IMR-90 (cell line): ENCODE data around the gene PLXNA4. TPM values are rescaled to one million over a fixed set of nuclear protein-coding genes. Genes with fewer than 3 reads are reported as not detected.

Experiments used
- ATAC-seq: fragments of 200-7000 bp; cut with Tn5 transposase; 2 replicates; pipeline ENCODE4 v1.9.1; 2020; ENCODE audit warnings: low read depth, mild to moderate bottlenecking, moderate library complexity
- BruUV-seq: library from RNA; stranded (reverse); fragments of 400-500 nt; replicated peaks from 2 replicates; lab custom pipeline; 2021; lab: Mats Ljungman, UMichigan
- CTCF ChIA-PET: fragments of 300-600 bp; formaldehyde crosslinking; extraction: SDS; loops from one replicate; lab custom pipeline; 2021; ENCODE audit warnings: antibody characterized with exemption; lab: Yijun Ruan, JAX
- POLR2A ChIA-PET: fragments of 300-600 bp; sonication (Branson Sonifier 250); formaldehyde crosslinking; loops from one replicate; lab custom pipeline; 2022; ENCODE audit warnings: antibody characterized with exemption; ENCODE audit not compliant: unreplicated experiment; lab: Charles Lee
- DNase-seq: peaks from one replicate; pipeline ENCODE4 v3.0.0; 2013
- H2AFZ ChIP-seq: replicated peaks from 2 replicates; pipeline ENCODE3; 2013; ENCODE audit warnings: low read length, mild to moderate bottlenecking; ENCODE audit not compliant: poor library complexity
- H2AK5ac ChIP-seq: 2 replicates; pipeline ENCODE4 v1.6.1; 2013; ENCODE audit warnings: low read depth, low read length, inconsistent platforms
- H2AK9ac ChIP-seq: replicated peaks from 2 replicates; pipeline ENCODE3; 2013; ENCODE audit warnings: mild to moderate bottlenecking, low read depth, low read length, moderate library complexity; ENCODE audit not compliant: poor library complexity
- H2BK120ac ChIP-seq: 2 replicates; pipeline ENCODE4 v1.6.1; 2013; ENCODE audit warnings: low read depth, low read length, inconsistent platforms
- H2BK15ac ChIP-seq: 3 replicates; pipeline ENCODE4 v1.6.1; 2013; ENCODE audit warnings: low read depth, low read length, inconsistent platforms
- H2BK20ac ChIP-seq: 2 replicates; pipeline ENCODE4 v1.6.1; 2013; ENCODE audit warnings: low read depth, mild to moderate bottlenecking, inconsistent platforms, low read length, moderate library complexity
- H2BK5ac ChIP-seq: 2 replicates; pipeline ENCODE4 v1.6.1; 2013; ENCODE audit warnings: mild to moderate bottlenecking, low read depth, low read length, inconsistent platforms; ENCODE audit not compliant: poor library complexity, severe bottlenecking
- H3K14ac ChIP-seq: replicated peaks from 2 replicates; pipeline ENCODE4 v1.6.1; 2013; ENCODE audit warnings: low read depth, low read length, inconsistent platforms
- H3K18ac ChIP-seq: 2 replicates; pipeline ENCODE4 v1.6.1; 2013; ENCODE audit warnings: low read depth, low read length, control low read depth
- H3K23ac ChIP-seq: 2 replicates; pipeline ENCODE4 v1.6.1; 2013; ENCODE audit warnings: low read depth, low read length, inconsistent platforms
- H3K27ac ChIP-seq: 2 replicates; pipeline ENCODE4 v1.5.1; 2013; ENCODE audit warnings: mild to moderate bottlenecking, control low read depth, low read length; ENCODE audit not compliant: insufficient read depth
- H3K27me3 ChIP-seq: 2 replicates; pipeline ENCODE4 v1.6.1; 2013; ENCODE audit warnings: low read length; ENCODE audit not compliant: control insufficient read depth, insufficient read depth
- H3K36me3 ChIP-seq: 2 replicates; pipeline ENCODE4 v1.6.1; 2013; ENCODE audit warnings: low read length, mixed read lengths; ENCODE audit not compliant: control insufficient read depth, insufficient read depth
- H3K4ac ChIP-seq: 2 replicates; pipeline ENCODE4 v1.6.1; 2013; ENCODE audit warnings: low read depth, low read length, inconsistent platforms
- H3K4me1 ChIP-seq: 2 replicates; pipeline ENCODE4 v1.6.1; 2013; ENCODE audit warnings: low read length, mixed read lengths; ENCODE audit not compliant: control insufficient read depth, insufficient read depth
- H3K4me2 ChIP-seq: 2 replicates; pipeline ENCODE4 v1.6.1; 2013; ENCODE audit warnings: low read depth, mild to moderate bottlenecking, control low read depth, low read length, moderate library complexity
- H3K4me3 ChIP-seq: 2 replicates; pipeline ENCODE4 v1.5.1; 2013; ENCODE audit warnings: low read depth, mild to moderate bottlenecking, control low read depth, low read length, moderate library complexity; ENCODE audit not compliant: insufficient read depth
- H3K56ac ChIP-seq: 2 replicates; pipeline ENCODE4 v1.6.1; 2013; ENCODE audit warnings: low read length, inconsistent platforms; ENCODE audit not compliant: insufficient read depth; ENCODE audit errors: extremely low read depth
- H3K79me1 ChIP-seq, 2 experiments: 2 replicates each; pipeline ENCODE4 v1.6.1; 2013; ENCODE audit warnings: low read length in 2 of 2, inconsistent platforms in 1 of 2, low read depth in 1 of 2
- H3K9ac ChIP-seq: 2 replicates; pipeline ENCODE4 v1.6.1; 2013; ENCODE audit warnings: low read depth, low read length, control low read depth
- H3K9me1 ChIP-seq: 2 replicates; pipeline ENCODE4 v1.6.1; 2013; ENCODE audit warnings: low read length, inconsistent platforms; ENCODE audit not compliant: insufficient read depth
- H3K9me3 ChIP-seq: 2 replicates; pipeline ENCODE4 v1.6.1; 2013; ENCODE audit warnings: low read length; ENCODE audit not compliant: control insufficient read depth, insufficient read depth
- H4K20me1 ChIP-seq: 2 replicates; pipeline ENCODE4 v1.6.1; 2013; ENCODE audit warnings: low read length, inconsistent platforms; ENCODE audit not compliant: insufficient read depth
- H4K5ac ChIP-seq: 2 replicates; pipeline ENCODE4 v1.6.1; 2013; ENCODE audit warnings: mild to moderate bottlenecking, low read depth, low read length, control low read depth
- H4K8ac ChIP-seq, 2 experiments: 2 replicates each; pipeline ENCODE4 v1.6.1; 2013; ENCODE audit warnings: low read depth in 2 of 2, low read length in 2 of 2, control low read depth in 1 of 2, inconsistent platforms in 1 of 2
- H4K91ac ChIP-seq: 2 replicates; pipeline ENCODE4 v1.6.1; 2013; ENCODE audit warnings: low read depth, low read length, inconsistent platforms; ENCODE audit not compliant: insufficient read depth
- BHLHE40 ChIP-seq: fragments of 150-350 bp; IDR thresholded peaks from 2 replicates; pipeline ENCODE4 v1.6.1; 2016; ENCODE audit warnings: mild to moderate bottlenecking, low read depth, low read length
- CTCF ChIP-seq: conservative IDR thresholded peaks from 2 replicates; pipeline ENCODE4 v1.5.1; 2012; ENCODE audit warnings: mild to moderate bottlenecking, low read depth, low read length, improper control_type of control experiment
- ELK1 ChIP-seq: fragments of 150-350 bp; IDR thresholded peaks from 2 replicates; pipeline ENCODE4 v1.6.1; 2016; ENCODE audit warnings: low read depth, mild to moderate bottlenecking, low read length, moderate library complexity, borderline replicate concordance
- FOS ChIP-seq: fragments of 150-350 bp; IDR thresholded peaks from 2 replicates; pipeline ENCODE4 v1.6.1; 2016; ENCODE audit warnings: low read depth, low read length
- MAFK ChIP-seq: IDR thresholded peaks from 2 replicates; pipeline ENCODE4 v1.6.1; 2012; ENCODE audit warnings: low read depth, low read length, improper control_type of control experiment
- MAZ ChIP-seq: IDR thresholded peaks from 2 replicates; pipeline ENCODE4 v1.6.1; 2012; ENCODE audit warnings: low read depth, mild to moderate bottlenecking, low read length, improper control_type of control experiment, moderate library complexity, borderline replicate concordance
- MXI1 ChIP-seq: IDR thresholded peaks from 2 replicates; pipeline ENCODE4 v1.6.1; 2012; ENCODE audit warnings: low read depth, mild to moderate bottlenecking, low read length, moderate library complexity, borderline replicate concordance
- POLR2A ChIP-seq: IDR thresholded peaks from 2 replicates; pipeline ENCODE4 v1.6.1; 2012; ENCODE audit warnings: mild to moderate bottlenecking, low read depth, low read length
- RAD21 ChIP-seq: IDR thresholded peaks from 2 replicates; pipeline ENCODE4 v1.6.1; 2012; ENCODE audit warnings: low read length, improper control_type of control experiment
- USF2 ChIP-seq: fragments of 150-350 bp; IDR thresholded peaks from 2 replicates; pipeline ENCODE4 v1.6.1; 2017; ENCODE audit warnings: mild to moderate bottlenecking, antibody characterized with exemption, low read length, low read depth
- WGBS, 2 experiments: methylation state at CpG; one replicate each; pipeline versions ENCODE4 v1.1.5 to v1.1.7; 2013; ENCODE audit warnings: missing lambda C conversion rate in 2 of 2; ENCODE audit not compliant: insufficient read length in 1 of 2; ENCODE audit errors: extremely low coverage in 2 of 2; 5-methylcytosine and 5-hydroxymethylcytosine counted together
- dilution Hi-C: fragments of 300-500 bp; cut with HindIII; formaldehyde crosslinking; loops from one replicate; pipeline ENCODE4 v1.14.3; 2018; ENCODE audit warnings: low sequenced_read_pairs; ENCODE audit not compliant: unreplicated experiment
- in situ Hi-C: fragments of 300-500 bp; cut with MboI; formaldehyde crosslinking; loops from 3 replicates; pipeline ENCODE4 v1.14.3; 2019; ENCODE audit warnings: low sequenced_read_pairs, inconsistent platforms, mixed read lengths
- intact Hi-C: fragments of 100-400 bp; cut with micrococcal nuclease; formaldehyde crosslinking; loops from 2 replicates; pipeline ENCODE4 v1.10.0; 2022
- polyA plus RNA-seq, 3 experiments: library from polyadenylated mRNA; depleted of rRNA; stranded (reverse); fragments of >200 nt; gene quantifications; 2 replicates each; pipeline ENCODE4 v1.2.3, GENCODE V29; 2012; ENCODE audit warnings: low replicate concordance in 1 of 3
- total RNA-seq: library from RNA; depleted of rRNA; stranded (reverse); fragments of >200 nt; gene quantifications from 2 replicates; pipeline ENCODE4 v1.2.3, GENCODE V29; 2012

Gene PLXNA4
- total and polyA plus RNA-seq, 2 of the 4 experiments (the other 2 are of a cell fraction): under 0.01 TPM

- Histone ChIP-seq H2AFZ (no peak overlapping the region), H3K4me1 (no peaks in the 10 kb centered on the region), H4K5ac (no peak overlapping the region), H3K4ac (no peak overlapping the region), H2BK5ac (no peak overlapping the region), H2AK5ac (no peak overlapping the region), H3K79me1 (no peaks in the 10 kb centered on the region), H3K27me3 (peaks cover 3% of the 10 kb centered on the region; the same call in 1 of the 2 replicates), H3K27ac (no peak overlapping the region), H3K18ac (no peak overlapping the region), H3K23ac (no peak overlapping the region), H2BK120ac (no peak overlapping the region), H2AK9ac (no peak overlapping the region), H3K4me2 (no peak overlapping the region), H4K20me1 (no peaks in the 10 kb centered on the region), H3K36me3 (no peaks in the 10 kb centered on the region), H3K9me3 (no peaks in the 10 kb centered on the region), H4K8ac (no peak overlapping the region), H2BK20ac (no peak overlapping the region), H3K9ac (no peak overlapping the region), H3K4me3 (no peak overlapping the region), H4K91ac (no peak overlapping the region), H3K14ac (no peak overlapping the region), H3K9me1 (no peaks in the 10 kb centered on the region), H3K56ac (no peak overlapping the region), H2BK15ac (no peak overlapping the region)
- in situ Hi-C loops: no loop called here
- intact Hi-C loops: no loop called here
- ChIA-PET POLR2A (no interaction called here), CTCF (no interaction called here)
- ATAC-seq (no peak), DNase-seq (no peak)
- no TSS peak for BruUV-seq
- no CpG with 5 or more reads among the region's 4 CpGs for WGBS, 2 experiments
- no peak for TF ChIP-seq ELK1
- TF ChIP-seq MAZ: no peak
- TF ChIP-seq MAFK: no peak
- no peak for TF ChIP-seq BHLHE40
- TF ChIP-seq FOS: no peak
- TF ChIP-seq CTCF: no peak
- no peak for TF ChIP-seq POLR2A
- TF ChIP-seq MXI1: no peak
- TF ChIP-seq USF2: no peak
- TF ChIP-seq RAD21: no peak
- dilution Hi-C loops: no loop called here
These were observed 467.7 kb downstream of the PLXNA4 start for GRCh38 chr7:132108563-132108962.
